ENCODE measurements around the gene BLTP2.

BLTP2 gene

DNA sequence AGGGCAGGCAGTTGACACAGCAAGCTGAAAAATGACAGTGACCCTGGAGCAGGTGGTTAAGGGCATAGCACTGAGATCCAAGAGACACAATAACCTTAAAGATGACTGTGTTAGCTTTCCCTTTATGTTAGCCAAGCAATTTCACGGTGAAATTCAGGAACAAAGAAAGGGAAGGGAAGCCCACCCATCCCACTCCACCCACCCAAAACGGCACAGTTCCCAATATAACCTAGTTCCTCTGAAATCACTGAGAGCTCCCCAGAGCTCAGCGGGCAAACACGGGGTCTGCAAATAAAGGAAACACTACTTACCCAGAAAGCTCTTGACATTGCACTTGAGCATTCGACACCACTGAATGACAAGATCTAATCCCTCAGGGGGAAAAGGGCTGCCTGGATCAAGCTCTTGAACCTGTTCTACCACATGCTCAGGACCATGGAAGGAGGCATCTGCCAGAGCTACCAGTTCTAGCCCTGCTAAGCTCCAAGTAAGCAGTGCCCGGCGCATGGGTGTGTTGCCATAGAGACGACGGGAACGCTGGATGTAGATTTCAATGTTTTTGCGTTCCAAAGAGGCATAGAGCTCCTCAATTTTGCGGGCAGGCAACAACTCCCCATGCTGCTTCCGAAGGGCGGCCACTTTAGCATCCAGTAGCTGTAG, 10.6 kb downstream of the BLTP2 start:
- no peak for DNase-seq (ENCODE audit: low read depth)
- TF ChIP-seq, protein P1, sequence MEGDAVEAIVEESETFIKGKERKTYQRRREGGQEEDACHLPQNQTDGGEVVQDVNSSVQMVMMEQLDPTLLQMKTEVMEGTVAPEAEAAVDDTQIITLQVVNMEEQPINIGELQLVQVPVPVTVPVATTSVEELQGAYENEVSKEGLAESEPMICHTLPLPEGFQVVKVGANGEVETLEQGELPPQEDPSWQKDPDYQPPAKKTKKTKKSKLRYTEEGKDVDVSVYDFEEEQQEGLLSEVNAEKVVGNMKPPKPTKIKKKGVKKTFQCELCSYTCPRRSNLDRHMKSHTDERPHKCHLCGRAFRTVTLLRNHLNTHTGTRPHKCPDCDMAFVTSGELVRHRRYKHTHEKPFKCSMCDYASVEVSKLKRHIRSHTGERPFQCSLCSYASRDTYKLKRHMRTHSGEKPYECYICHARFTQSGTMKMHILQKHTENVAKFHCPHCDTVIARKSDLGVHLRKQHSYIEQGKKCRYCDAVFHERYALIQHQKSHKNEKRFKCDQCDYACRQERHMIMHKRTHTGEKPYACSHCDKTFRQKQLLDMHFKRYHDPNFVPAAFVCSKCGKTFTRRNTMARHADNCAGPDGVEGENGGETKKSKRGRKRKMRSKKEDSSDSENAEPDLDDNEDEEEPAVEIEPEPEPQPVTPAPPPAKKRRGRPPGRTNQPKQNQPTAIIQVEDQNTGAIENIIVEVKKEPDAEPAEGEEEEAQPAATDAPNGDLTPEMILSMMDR (IDR thresholded peaks at IDR 0.05; ENCODE audit: low read depth, low read length, missing control alignments) = no peak
- in situ Hi-C loops (cut with HindIII; ENCODE audit: low sequenced_read_pairs) = no loop called here
- H3K4me3 ChIP-seq (ENCODE audit: low read depth, low read length) = no peak overlapping the region

DNA sequence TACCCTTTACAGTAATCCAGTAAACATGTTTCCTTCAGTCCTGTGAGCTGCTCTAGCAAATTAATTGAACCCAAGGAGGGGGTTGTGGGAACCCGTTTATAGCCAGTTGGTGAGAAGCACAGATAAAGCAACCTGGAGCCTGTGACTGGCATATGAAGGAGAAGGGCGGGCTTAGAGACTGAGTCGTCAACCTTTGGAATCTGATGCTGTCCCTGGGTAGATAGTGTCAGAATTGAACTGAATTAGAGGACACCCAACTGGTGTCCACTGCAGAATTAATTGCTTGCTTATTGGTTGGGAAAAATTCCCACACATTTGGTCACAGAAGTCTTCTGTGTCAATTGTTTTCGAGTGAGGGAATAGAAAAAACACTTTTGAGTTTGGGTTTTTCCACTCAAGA, 18.1 kb downstream of the BLTP2 start:
- DNase-seq (ENCODE audit: low read depth) = no peak
- in situ Hi-C loops (cut with HindIII; ENCODE audit: low sequenced_read_pairs) = no loop called here
- H3K4me3 ChIP-seq (ENCODE audit: low read depth, low read length) = no peak overlapping the region
- TF ChIP-seq, protein P1 (IDR thresholded peaks at IDR 0.05; ENCODE audit: low read depth, low read length, missing control alignments) = no peak

DNA sequence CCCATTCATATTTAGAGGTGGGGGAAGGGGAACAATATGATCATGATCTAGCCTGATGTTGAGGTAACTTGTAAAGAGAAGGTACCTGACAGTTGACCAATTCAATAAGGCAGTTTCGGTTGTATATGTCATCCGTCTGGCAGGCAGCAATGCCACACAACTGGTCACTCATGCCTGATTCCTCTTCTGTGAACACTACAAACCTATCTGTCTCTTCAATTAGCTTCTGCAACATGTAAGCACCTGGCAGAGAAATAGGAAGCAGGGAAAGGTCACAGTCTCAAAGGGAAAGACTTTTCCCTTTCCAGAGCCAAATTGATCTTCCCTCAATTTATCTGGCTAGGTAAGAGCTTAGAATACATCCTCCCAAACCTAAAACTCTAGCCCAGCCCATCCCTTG, 20.8 kb downstream of the BLTP2 start:
- in situ Hi-C loops (cut with HindIII; ENCODE audit: low sequenced_read_pairs) = no loop called here
- no peak for DNase-seq (ENCODE audit: low read depth)
- H3K4me3 ChIP-seq (ENCODE audit: low read depth, low read length) = no peak overlapping the region
- TF ChIP-seq, protein P1 (IDR thresholded peaks at IDR 0.05; ENCODE audit: low read depth, low read length, missing control alignments) = no peak

DNA sequence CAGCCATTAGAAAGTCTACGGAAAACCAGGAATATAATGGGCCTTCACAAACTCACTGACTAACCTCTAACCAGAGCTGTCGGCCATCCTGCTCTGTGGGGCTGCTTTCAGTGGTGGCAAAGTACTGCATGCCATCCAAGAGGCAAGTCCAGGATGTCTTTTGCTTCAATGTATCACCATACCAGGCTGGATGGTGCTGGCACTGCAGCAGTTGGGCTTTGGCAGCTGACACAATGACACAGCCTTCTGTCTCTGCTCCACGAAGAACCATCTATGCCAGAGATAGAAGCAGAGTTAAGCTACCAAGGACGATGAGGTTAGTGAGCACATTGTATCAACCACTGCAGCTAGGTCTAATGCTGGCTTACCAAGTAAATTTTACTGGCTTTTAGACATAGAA, 21.3 kb downstream of the BLTP2 start:
- in situ Hi-C loops (cut with HindIII; ENCODE audit: low sequenced_read_pairs) = no loop called here
- DNase-seq (ENCODE audit: low read depth) = no peak
- H3K4me3 ChIP-seq (ENCODE audit: low read depth, low read length) = no peak overlapping the region
- TF ChIP-seq, protein P1 (IDR thresholded peaks at IDR 0.05; ENCODE audit: low read depth, low read length, missing control alignments) = no peak

DNA sequence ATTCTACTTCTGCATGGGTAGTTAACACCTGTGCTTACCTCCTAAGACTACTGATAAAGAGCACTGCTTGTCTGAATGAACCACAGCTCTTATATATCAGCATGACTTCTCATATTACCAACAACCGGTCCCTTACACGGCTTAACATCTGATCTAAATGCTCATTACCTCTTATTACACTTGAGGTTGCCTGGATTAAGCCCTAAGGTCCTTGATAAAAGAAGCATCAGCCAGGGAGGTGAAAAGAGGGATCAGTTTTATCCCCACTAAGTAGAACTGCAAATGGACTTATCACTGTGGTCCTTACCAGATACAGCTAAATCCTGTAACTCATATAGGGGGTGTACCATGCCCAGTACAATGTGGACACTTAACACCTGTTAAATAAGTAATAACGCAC, 22.8 kb downstream of the BLTP2 start:
- H3K4me3 ChIP-seq (ENCODE audit: low read depth, low read length) = no peak overlapping the region
- TF ChIP-seq, protein P1 (IDR thresholded peaks at IDR 0.05; ENCODE audit: low read depth, low read length, missing control alignments) = no peak
- in situ Hi-C loops (cut with HindIII; ENCODE audit: low sequenced_read_pairs) = no loop called here
- no peak for DNase-seq (ENCODE audit: low read depth)

DNA sequence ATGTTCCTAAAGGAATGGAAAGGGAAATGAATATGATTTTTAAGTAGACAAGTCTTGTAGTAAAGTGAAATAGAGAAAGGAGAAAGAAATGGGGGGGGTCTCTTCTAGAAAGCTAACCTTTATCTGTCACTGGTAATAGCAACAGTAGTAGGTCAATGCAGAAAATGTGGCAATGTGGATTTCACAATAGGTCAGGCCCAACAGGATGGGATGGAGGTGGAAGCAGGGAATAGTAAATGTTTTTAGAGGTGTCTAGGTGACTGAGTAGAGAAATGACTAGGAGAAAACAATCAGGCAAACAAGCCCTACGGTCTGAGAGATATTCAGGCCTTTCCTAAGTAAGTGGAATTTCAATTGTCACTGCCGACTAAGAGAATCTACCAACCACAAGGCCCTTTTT, 24.9 kb downstream of the BLTP2 start:
- H3K4me3 ChIP-seq (ENCODE audit: low read depth, low read length) = no peak overlapping the region
- TF ChIP-seq, protein P1 (IDR thresholded peaks at IDR 0.05; ENCODE audit: low read depth, low read length, missing control alignments) = no peak
- DNase-seq (ENCODE audit: low read depth) = no peak
- in situ Hi-C loops (cut with HindIII; ENCODE audit: low sequenced_read_pairs) = no loop called here

All from astrocyte of the cerebellum (primary cell).